ENCODE data around the gene KLF13.

KLF13 gene

GRCh38 chr15:31294067-31294466, 32.6 kb upstream of the KLF13 start:
- FAIRE-seq (no peak), DNase-seq (ENCODE audit: insufficient read length, low spot score) (no peak)
- TF ChIP-seq POLR2A (IDR thresholded peaks at IDR 0.05; ENCODE audit: low read depth, low read length), result no peak

DNA sequence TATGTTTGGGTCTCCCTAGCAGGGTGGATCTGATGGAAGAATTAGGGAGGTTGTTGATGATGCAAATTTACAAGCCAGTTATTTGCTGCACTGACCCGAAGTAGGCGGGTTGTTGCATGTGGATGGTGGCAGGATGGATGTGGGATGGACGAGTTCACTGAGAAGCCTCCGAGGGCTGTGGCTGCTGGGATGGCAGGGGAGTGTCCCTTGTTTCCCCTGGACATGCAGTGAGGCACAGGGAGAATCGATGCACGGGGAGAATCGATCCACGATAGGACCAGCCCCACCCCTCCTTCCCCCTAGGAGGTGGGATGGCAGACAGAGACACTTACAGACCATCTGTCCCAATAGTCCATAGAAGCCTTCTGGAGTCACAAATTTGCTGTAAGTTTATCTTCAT, 31.0 kb upstream of the KLF13 start:
- no peak for TF ChIP-seq POLR2A (IDR thresholded peaks at IDR 0.05; ENCODE audit: low read depth, low read length)
- no peak for FAIRE-seq

DNA sequence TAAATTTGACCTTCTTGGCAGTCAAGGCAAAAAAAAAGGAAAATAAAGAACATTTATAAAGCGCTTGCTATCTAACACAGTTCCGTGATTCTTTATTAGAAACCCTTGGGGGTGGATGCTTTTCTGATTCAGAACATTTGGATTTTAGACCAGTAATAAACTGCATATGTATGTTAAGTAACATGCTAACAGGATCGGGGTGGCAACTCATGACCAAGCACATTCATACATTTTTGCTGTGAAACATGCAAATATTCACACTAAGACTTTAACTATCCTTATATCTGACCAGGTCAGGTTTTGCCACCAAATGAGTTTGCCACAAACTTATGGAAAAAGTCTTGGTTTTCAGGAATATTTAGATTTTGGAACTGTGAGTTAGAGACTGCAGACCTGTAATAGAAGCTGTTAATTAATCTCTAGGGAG, 30.4 kb upstream of the KLF13 start:
- TF ChIP-seq POLR2A (IDR thresholded peaks at IDR 0.05; ENCODE audit: low read depth, low read length), result no peak
- no peak for FAIRE-seq
- DNase-seq (ENCODE audit: insufficient read length, low spot score), result no peak

More for the DNA sequence above, 31.0 kb upstream of the KLF13 start:
- no peak for DNase-seq (ENCODE audit: insufficient read length, low spot score)

DNA sequence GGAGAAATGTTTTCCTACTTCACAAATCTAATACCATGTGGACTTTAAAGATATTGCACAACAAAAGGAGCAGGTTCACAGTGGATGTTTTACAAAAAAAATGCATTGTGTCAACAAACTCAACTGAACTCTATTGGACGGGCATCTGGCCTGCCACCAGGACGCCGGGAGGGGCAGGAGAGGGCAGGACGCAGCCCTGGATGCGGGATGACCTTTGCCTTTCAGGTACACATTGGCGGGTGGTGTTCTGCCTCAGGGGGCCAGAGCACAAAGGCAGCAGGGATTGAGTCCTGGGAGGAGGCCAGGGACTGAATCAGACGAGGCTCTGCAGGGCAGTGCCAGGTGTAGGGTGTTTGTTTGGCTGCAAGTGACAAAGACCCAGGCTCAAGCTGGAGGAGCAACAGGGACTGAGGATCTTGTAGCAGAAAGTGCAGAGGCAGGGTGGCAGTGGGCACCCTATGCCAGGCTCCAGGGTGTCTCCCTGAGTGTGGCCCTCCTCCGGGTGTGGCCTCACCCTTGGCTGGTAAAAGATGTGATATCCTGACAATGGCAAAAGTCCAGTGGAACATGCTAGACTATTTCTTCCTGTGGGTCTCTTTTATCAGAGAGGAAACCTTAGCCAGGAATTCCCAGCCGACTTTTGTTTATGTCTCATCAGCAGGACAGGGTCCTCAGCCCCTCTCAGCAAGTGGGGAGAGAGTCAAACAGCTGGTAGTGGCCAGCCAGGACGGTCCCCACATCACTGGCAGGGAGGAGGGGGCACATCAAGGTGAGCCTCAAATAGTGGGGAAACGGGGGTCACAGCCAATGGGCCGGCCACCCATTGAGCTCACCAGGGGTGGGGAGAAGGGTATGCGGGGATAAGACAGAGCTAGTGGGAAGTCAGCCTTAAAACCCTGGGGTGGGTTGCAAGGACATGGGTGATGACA, 29.7 kb upstream of the KLF13 start:
- FAIRE-seq (no peak), DNase-seq (ENCODE audit: insufficient read length, low spot score) (no peak)
- TF ChIP-seq POLR2A (IDR thresholded peaks at IDR 0.05; ENCODE audit: low read depth, low read length), result no peak

- DNase-seq (ENCODE audit: insufficient read length, low spot score) (no peak), FAIRE-seq (no peak)
- no peak for TF ChIP-seq POLR2A (IDR thresholded peaks at IDR 0.05; ENCODE audit: low read depth, low read length)
These were observed 28.8 kb upstream of the KLF13 start for GRCh38 chr15:31297575-31298456.

- DNase-seq (ENCODE audit: insufficient read length, low spot score) (no peak), FAIRE-seq (no peak)
- no peak for TF ChIP-seq POLR2A (IDR thresholded peaks at IDR 0.05; ENCODE audit: low read depth, low read length)
These were observed 27.9 kb upstream of the KLF13 start for GRCh38 chr15:31298707-31299172.

DNA sequence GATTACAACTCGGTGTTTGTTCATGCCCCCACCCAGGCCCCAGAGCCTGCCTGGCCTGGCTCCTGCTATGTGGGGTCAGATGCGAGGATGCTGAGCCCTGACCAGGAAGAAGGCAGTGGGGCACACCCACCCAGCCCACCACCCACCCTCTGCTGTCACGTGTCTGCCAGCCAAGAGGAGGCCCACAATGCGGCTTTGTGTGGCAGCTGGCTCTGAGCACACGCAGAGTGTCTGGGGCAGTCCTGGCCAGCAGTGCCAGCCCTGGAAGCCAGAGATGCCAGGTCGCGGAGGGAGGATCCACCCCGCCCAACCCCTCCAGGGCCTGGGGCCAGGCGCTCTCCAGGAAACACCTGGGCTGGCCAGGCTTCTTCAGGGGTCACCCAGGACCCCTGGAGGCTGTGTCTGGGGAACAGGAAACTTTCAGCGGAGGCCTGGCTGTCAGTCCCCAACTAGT, 26.4 kb upstream of the KLF13 start:
- DNase-seq (ENCODE audit: insufficient read length, low spot score) (no peak), FAIRE-seq (no peak)
- no peak for TF ChIP-seq POLR2A (IDR thresholded peaks at IDR 0.05; ENCODE audit: low read depth, low read length)

- FAIRE-seq (no peak), DNase-seq (ENCODE audit: insufficient read length, low spot score) (no peak)
- TF ChIP-seq POLR2A (IDR thresholded peaks at IDR 0.05; ENCODE audit: low read depth, low read length), result no peak
These were observed 25.5 kb upstream of the KLF13 start for GRCh38 chr15:31300981-31301672.

DNA sequence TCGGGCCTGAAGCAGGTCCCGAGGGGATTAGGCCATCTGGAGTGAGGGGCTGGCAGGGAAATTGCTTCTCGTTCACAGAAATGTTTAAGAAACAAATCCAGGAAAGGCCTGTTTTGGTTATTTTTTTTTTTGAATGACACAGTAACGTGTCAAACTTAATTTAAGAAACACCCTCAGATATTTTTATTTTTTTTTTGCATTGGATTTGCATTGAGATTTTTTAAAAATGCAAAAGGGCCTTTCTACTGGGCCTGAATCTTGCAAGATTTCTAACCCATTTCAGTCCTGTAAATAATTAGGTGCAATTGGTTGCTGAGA, 25.0 kb upstream of the KLF13 start:
- TF ChIP-seq POLR2A (IDR thresholded peaks at IDR 0.05; ENCODE audit: low read depth, low read length), result no peak
- FAIRE-seq (no peak), DNase-seq (ENCODE audit: insufficient read length, low spot score) (no peak)

- no peak for TF ChIP-seq POLR2A (IDR thresholded peaks at IDR 0.05; ENCODE audit: low read depth, low read length)
- FAIRE-seq (no peak), DNase-seq (ENCODE audit: insufficient read length, low spot score) (no peak)
These were observed 24.5 kb upstream of the KLF13 start for GRCh38 chr15:31302029-31302657.

- no peak for TF ChIP-seq POLR2A (IDR thresholded peaks at IDR 0.05; ENCODE audit: low read depth, low read length)
- DNase-seq (ENCODE audit: insufficient read length, low spot score) (no peak), FAIRE-seq (no peak)
These were observed 23.6 kb upstream of the KLF13 start for GRCh38 chr15:31302778-31303725.

Measured in H54 (cell line).